Bone marrow (tissue), 2 donors: ENCODE data around the gene CDK6.

ENCODE experiments used
- DNase-seq, 2 donors: peaks; one replicate each; lab custom pipeline; 2025; lab: John Stamatoyannopoulos, UW

CDK6 gene

GRCh38 chr7:92793656-92794205 is 42.6 kb downstream of the CDK6 start:
- DNase-seq: no peak

GRCh38 chr7:92790992-92791391 is 45.4 kb downstream of the CDK6 start:
- no peak for DNase-seq

GRCh38 chr7:92788559-92789183 is 47.7 kb downstream of the CDK6 start:
- no peak for DNase-seq

GRCh38 chr7:92785923-92786322 is 50.5 kb downstream of the CDK6 start:
- no peak for DNase-seq

GRCh38 chr7:92784935-92785334 is 51.4 kb downstream of the CDK6 start:
- no peak for DNase-seq

- DNase-seq: no peak
Measured at GRCh38 chr7:92783260-92784201, 52.8 kb downstream of the CDK6 start.

- no peak for DNase-seq
Measured at GRCh38 chr7:92782855-92783254, 53.5 kb downstream of the CDK6 start.

GRCh38 chr7:92782236-92782635 is 54.1 kb downstream of the CDK6 start:
- DNase-seq: no peak

GRCh38 chr7:92781117-92781720 is 55.2 kb downstream of the CDK6 start:
- DNase-seq: no peak

- peak in 1 of 2 donors; percentile 42 for DNase-seq
Measured at GRCh38 chr7:92778972-92779371, 57.4 kb downstream of the CDK6 start.

GRCh38 chr7:92777993-92778392 is 58.4 kb downstream of the CDK6 start:
- DNase-seq: no peak

GRCh38 chr7:92773808-92774207 is 62.6 kb downstream of the CDK6 start:
- DNase-seq: no peak

- no peak for DNase-seq
Measured at GRCh38 chr7:92769844-92770243, 66.5 kb downstream of the CDK6 start.

GRCh38 chr7:92769394-92769699 is 67.0 kb downstream of the CDK6 start:
- DNase-seq: no peak

- DNase-seq: no peak
Measured at GRCh38 chr7:92768501-92769393, 67.6 kb downstream of the CDK6 start.

GRCh38 chr7:92767437-92767836 is 68.9 kb downstream of the CDK6 start:
- DNase-seq: no peak

- no peak for DNase-seq
Measured at GRCh38 chr7:92766461-92767003, 69.8 kb downstream of the CDK6 start.

- DNase-seq: no peak
Measured at GRCh38 chr7:92765725-92766124, 70.6 kb downstream of the CDK6 start.

- DNase-seq: no peak
Measured at GRCh38 chr7:92763636-92764423, 72.5 kb downstream of the CDK6 start.

- no peak for DNase-seq
Measured at GRCh38 chr7:92762851-92763250, 73.5 kb downstream of the CDK6 start.
